WTC11 (cell line): ENCODE results near the gene EIF5B. TPM values are rescaled to one million over a fixed set of nuclear protein-coding genes. Genes with fewer than 3 reads are reported as not detected.

ENCODE experiments used
- ATAC-seq: fragments of 200-7000 bp; cut with Tn5 transposase; 2 replicates; pipeline ENCODE4 v1.10.0; 2021; ENCODE audit warnings: mild to moderate bottlenecking, moderate library complexity
- CTCF ChIA-PET: fragments of 300-600 bp; sonication (Branson Sonifier 250); formaldehyde crosslinking; loops from one replicate; lab custom pipeline; 2021; ENCODE audit warnings: antibody characterized with exemption; lab: Charles Lee
- POLR2A ChIA-PET: fragments of 350-600 bp; sonication (Branson Sonifier 250); formaldehyde crosslinking; loops from one replicate; lab custom pipeline; 2021; ENCODE audit warnings: antibody characterized with exemption; lab: Charles Lee
- DNase-seq: peaks from one replicate; pipeline ENCODE4 v3.0.0; 2021; ENCODE audit warnings: low spot score
- H3K27ac Mint-ChIP-seq: 2 replicates; pipeline ENCODE4 v1.8.0; 2021; ENCODE audit warnings: mixed read lengths
- H3K27me3 Mint-ChIP-seq: 2 replicates; pipeline ENCODE4 v1.8.0; 2021; ENCODE audit warnings: low read depth, mild to moderate bottlenecking, moderate library complexity, mixed read lengths
- H3K36me3 Mint-ChIP-seq: 2 replicates; pipeline ENCODE4 v1.8.0; 2021; ENCODE audit warnings: mixed read lengths
- H3K4me1 Mint-ChIP-seq: 2 replicates; pipeline ENCODE4 v1.8.0; 2022; ENCODE audit warnings: mixed read lengths
- H3K4me3 Mint-ChIP-seq: 2 replicates; pipeline ENCODE4 v1.8.0; 2021; ENCODE audit warnings: mild to moderate bottlenecking, moderate library complexity, mixed read lengths
- H3K9me3 Mint-ChIP-seq: 2 replicates; pipeline ENCODE4 v1.8.0; 2021; ENCODE audit warnings: mixed read lengths
- ATF1 ChIP-seq: sonication (generic); formaldehyde crosslinking; IDR thresholded peaks from 2 replicates; pipeline ENCODE4 v1.8.1; 2023; ENCODE audit warnings: mild to moderate bottlenecking, moderate library complexity, missing genetic modification reagents
- CREM ChIP-seq: sonication (generic); formaldehyde crosslinking; IDR thresholded peaks from 2 replicates; pipeline ENCODE4 v1.8.1; 2022; ENCODE audit warnings: mild to moderate bottlenecking, missing genetic modification reagents, moderate library complexity
- ELF4 ChIP-seq: sonication (generic); formaldehyde crosslinking; IDR thresholded peaks from 2 replicates; pipeline ENCODE4 v1.8.1; 2022; ENCODE audit warnings: low read depth, mild to moderate bottlenecking, moderate library complexity, missing genetic modification reagents
- ETV6 ChIP-seq: sonication (generic); formaldehyde crosslinking; IDR thresholded peaks from 2 replicates; pipeline ENCODE4 v1.8.1; 2022; ENCODE audit warnings: mild to moderate bottlenecking, missing genetic modification reagents
- FOXK1 ChIP-seq: sonication (generic); formaldehyde crosslinking; IDR thresholded peaks from 2 replicates; pipeline ENCODE4 v1.8.0; 2022; ENCODE audit warnings: mild to moderate bottlenecking, moderate library complexity, missing genetic modification reagents
- FOXP1 ChIP-seq: sonication (generic); formaldehyde crosslinking; IDR thresholded peaks from 2 replicates; pipeline ENCODE4 v1.8.0; 2022; ENCODE audit warnings: missing genetic modification reagents, mild to moderate bottlenecking, moderate library complexity, borderline replicate concordance
- GABPB1 ChIP-seq: sonication (generic); formaldehyde crosslinking; IDR thresholded peaks from 2 replicates; pipeline ENCODE4 v1.8.1; 2023; ENCODE audit warnings: mild to moderate bottlenecking, missing genetic modification reagents
- HMGA2 ChIP-seq: fragments of 250-450 bp; sonication (Bioruptor Pico); IDR thresholded peaks from 2 replicates; pipeline ENCODE4 v1.4.0; 2021; ENCODE audit warnings: mild to moderate bottlenecking, moderate library complexity
- JUN ChIP-seq: sonication (generic); formaldehyde crosslinking; IDR thresholded peaks from 2 replicates; pipeline ENCODE4 v1.8.0; 2023; ENCODE audit warnings: mild to moderate bottlenecking, missing genetic modification reagents
- KAT7 ChIP-seq: sonication (generic); formaldehyde crosslinking; IDR thresholded peaks from 2 replicates; pipeline ENCODE4 v1.8.1; 2023; ENCODE audit warnings: missing genetic modification reagents, mild to moderate bottlenecking, borderline replicate concordance
- MXD4 ChIP-seq: fragments of 250-450 bp; sonication (Bioruptor Pico); IDR thresholded peaks from 2 replicates; pipeline ENCODE4 v1.8.0; 2021; ENCODE audit warnings: mild to moderate bottlenecking, moderate library complexity, borderline replicate concordance
- NFATC4 ChIP-seq: fragments of 250-450 bp; sonication (Bioruptor Pico); IDR thresholded peaks from 2 replicates; pipeline ENCODE4 v1.9.0; 2021; ENCODE audit warnings: mild to moderate bottlenecking
- NR2C2 ChIP-seq: sonication (generic); formaldehyde crosslinking; IDR thresholded peaks from 2 replicates; pipeline ENCODE4 v1.8.0; 2022; ENCODE audit warnings: mild to moderate bottlenecking, missing genetic modification reagents
- NR3C1 ChIP-seq: sonication (generic); formaldehyde crosslinking; conservative IDR thresholded peaks from 2 replicates; pipeline ENCODE4 v1.8.1; 2023; ENCODE audit warnings: low read depth, mild to moderate bottlenecking, missing genetic modification reagents
- RORB ChIP-seq: fragments of 250-450 bp; sonication (Bioruptor Pico); IDR thresholded peaks from 2 replicates; pipeline ENCODE4 v1.9.0; 2021; ENCODE audit warnings: mild to moderate bottlenecking
- SMAD4 ChIP-seq: sonication (generic); formaldehyde crosslinking; IDR thresholded peaks from 2 replicates; pipeline ENCODE4 v1.8.0; 2022; ENCODE audit warnings: mild to moderate bottlenecking, missing genetic modification reagents
- TCF7 ChIP-seq: sonication (generic); formaldehyde crosslinking; IDR thresholded peaks from 2 replicates; pipeline ENCODE4 v1.8.0; 2022; ENCODE audit warnings: mild to moderate bottlenecking, low read depth, missing genetic modification reagents, moderate library complexity
- TEAD1 ChIP-seq: sonication (generic); formaldehyde crosslinking; IDR thresholded peaks from 2 replicates; pipeline ENCODE4 v1.8.0; 2022; ENCODE audit warnings: mild to moderate bottlenecking, missing genetic modification reagents
- TP53 ChIP-seq: sonication (generic); formaldehyde crosslinking; IDR thresholded peaks from 2 replicates; pipeline ENCODE4 v1.8.1; 2023; ENCODE audit warnings: mild to moderate bottlenecking, missing genetic modification reagents
- ZNF121 ChIP-seq: sonication (generic); formaldehyde crosslinking; IDR thresholded peaks from 2 replicates; pipeline ENCODE4 v1.8.0; 2023; ENCODE audit warnings: missing genetic modification reagents
- ZNF219 ChIP-seq: sonication (generic); formaldehyde crosslinking; IDR thresholded peaks from 2 replicates; pipeline ENCODE4 v1.8.0; 2023; ENCODE audit warnings: missing genetic modification reagents, mild to moderate bottlenecking, borderline replicate concordance
- ZNF232 ChIP-seq: sonication (generic); formaldehyde crosslinking; IDR thresholded peaks from 2 replicates; pipeline ENCODE4 v1.8.0; 2022; ENCODE audit warnings: mild to moderate bottlenecking, missing genetic modification reagents
- total RNA-seq: library from RNA; stranded (reverse); gene quantifications from 3 replicates; pipeline ENCODE4 v1.2.3, GENCODE V29; 2021
- TF ChIP-seq, protein P1 (sequence below): sonication (generic); formaldehyde crosslinking; IDR thresholded peaks from 2 replicates; pipeline ENCODE4 v1.8.0; 2023; ENCODE audit warnings: missing genetic modification reagents
- TF ChIP-seq, protein P2 (sequence below): sonication (generic); formaldehyde crosslinking; IDR thresholded peaks from 2 replicates; pipeline ENCODE4 v1.8.1; 2022; ENCODE audit warnings: low read depth, missing genetic modification reagents, borderline replicate concordance
- TF ChIP-seq, protein P3 (sequence below): sonication (generic); formaldehyde crosslinking; IDR thresholded peaks from 2 replicates; pipeline ENCODE4 v1.8.1; 2023; ENCODE audit warnings: mild to moderate bottlenecking, moderate library complexity, missing genetic modification reagents
- TF ChIP-seq, protein P4 (sequence below): sonication (generic); formaldehyde crosslinking; IDR thresholded peaks from 2 replicates; pipeline ENCODE4 v1.8.0; 2022; ENCODE audit warnings: mild to moderate bottlenecking, missing genetic modification reagents
- TF ChIP-seq, protein P5 (sequence below): sonication (generic); formaldehyde crosslinking; conservative IDR thresholded peaks from 2 replicates; pipeline ENCODE4 v1.8.1; 2023; ENCODE audit warnings: mild to moderate bottlenecking, low read depth, missing genetic modification reagents, moderate library complexity
- TF ChIP-seq, protein P6 (sequence below): sonication (generic); formaldehyde crosslinking; IDR thresholded peaks from 2 replicates; pipeline ENCODE4 v1.8.1; 2023; ENCODE audit warnings: mild to moderate bottlenecking, missing genetic modification reagents, moderate library complexity

The EIF5B gene
- total RNA-seq, 1 experiment from 2014 or later = 68.8 TPM

DNA sequence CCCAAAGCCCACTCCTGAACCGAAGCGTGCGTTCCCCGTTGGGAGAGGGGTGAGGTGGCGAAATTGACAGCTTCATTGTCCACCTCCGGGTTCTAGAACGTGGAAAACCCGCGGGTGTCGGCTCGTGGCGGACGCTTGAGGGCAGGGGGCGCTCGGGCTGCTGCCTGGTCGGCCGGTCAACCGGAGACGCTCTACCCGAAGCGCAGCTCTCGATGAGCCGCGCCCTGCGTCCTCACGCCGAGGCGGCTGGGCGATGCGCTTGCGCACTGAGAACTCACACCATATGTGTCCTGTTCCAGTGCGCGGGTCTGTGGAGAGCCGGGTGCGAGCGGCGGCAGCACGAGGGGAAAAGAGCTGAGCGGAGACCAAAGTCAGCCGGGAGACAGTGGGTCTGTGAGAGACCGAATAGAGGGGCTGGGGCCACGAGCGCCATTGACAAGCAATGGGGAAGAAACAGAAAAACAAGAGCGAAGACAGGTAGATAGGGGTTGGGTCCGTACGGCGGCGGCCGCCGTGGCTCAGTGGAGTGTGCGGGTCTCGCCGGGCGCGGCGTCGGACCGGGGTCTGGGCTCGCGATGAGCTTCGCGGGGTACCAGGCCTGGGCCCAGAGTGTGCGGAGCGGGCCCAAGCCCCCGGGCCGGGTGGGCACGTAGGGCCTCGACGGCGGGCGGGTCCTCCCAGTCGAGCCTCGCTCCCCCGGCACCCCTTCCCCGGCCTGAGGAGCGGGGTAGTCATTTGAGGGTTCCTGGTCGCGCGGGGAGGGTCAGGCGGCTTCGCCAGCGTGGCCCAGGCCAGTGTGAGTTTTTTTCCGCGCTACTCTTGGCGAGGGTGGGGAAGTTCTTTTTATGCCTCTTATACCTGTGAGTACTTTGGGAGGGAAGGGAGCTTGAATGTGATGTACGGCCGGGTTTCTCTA is at the start of gene EIF5B (continued):
- TF ChIP-seq, protein P1, sequence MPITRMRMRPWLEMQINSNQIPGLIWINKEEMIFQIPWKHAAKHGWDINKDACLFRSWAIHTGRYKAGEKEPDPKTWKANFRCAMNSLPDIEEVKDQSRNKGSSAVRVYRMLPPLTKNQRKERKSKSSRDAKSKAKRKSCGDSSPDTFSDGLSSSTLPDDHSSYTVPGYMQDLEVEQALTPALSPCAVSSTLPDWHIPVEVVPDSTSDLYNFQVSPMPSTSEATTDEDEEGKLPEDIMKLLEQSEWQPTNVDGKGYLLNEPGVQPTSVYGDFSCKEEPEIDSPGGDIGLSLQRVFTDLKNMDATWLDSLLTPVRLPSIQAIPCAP (CRISPR knock-in tag) = peak; percentile 85
- TF ChIP-seq FOXP1 (CRISPR knock-in tag) = peak; percentile 93
- TF ChIP-seq, protein P2, sequence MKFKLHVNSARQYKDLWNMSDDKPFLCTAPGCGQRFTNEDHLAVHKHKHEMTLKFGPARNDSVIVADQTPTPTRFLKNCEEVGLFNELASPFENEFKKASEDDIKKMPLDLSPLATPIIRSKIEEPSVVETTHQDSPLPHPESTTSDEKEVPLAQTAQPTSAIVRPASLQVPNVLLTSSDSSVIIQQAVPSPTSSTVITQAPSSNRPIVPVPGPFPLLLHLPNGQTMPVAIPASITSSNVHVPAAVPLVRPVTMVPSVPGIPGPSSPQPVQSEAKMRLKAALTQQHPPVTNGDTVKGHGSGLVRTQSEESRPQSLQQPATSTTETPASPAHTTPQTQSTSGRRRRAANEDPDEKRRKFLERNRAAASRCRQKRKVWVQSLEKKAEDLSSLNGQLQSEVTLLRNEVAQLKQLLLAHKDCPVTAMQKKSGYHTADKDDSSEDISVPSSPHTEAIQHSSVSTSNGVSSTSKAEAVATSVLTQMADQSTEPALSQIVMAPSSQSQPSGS (CRISPR knock-in tag) = no peak
- TF ChIP-seq CREM (CRISPR knock-in tag) = 0 out of 2 replicates have a peak, but pooled peaks have one; percentile 39
- TF ChIP-seq NR3C1 (CRISPR knock-in tag) = no peak
- TF ChIP-seq JUN (CRISPR knock-in tag) = no peak
- no peak for TF ChIP-seq ZNF219 (CRISPR knock-in tag)
- TF ChIP-seq, protein P3, sequence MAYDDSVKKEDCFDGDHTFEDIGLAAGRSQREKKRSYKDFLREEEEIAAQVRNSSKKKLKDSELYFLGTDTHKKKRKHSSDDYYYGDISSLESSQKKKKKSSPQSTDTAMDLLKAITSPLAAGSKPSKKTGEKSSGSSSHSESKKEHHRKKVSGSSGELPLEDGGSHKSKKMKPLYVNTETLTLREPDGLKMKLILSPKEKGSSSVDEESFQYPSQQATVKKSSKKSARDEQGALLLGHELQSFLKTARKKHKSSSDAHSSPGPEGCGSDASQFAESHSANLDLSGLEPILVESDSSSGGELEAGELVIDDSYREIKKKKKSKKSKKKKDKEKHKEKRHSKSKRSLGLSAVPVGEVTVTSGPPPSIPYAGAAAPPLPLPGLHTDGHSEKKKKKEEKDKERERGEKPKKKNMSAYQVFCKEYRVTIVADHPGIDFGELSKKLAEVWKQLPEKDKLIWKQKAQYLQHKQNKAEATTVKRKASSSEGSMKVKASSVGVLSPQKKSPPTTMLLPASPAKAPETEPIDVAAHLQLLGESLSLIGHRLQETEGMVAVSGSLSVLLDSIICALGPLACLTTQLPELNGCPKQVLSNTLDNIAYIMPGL (CRISPR knock-in tag) = peak; percentile 95
- TF ChIP-seq ELF4 (CRISPR knock-in tag) = no peak
- TF ChIP-seq ETV6 (CRISPR knock-in tag) = peak; percentile 91
- no peak for TF ChIP-seq NFATC4 (CRISPR knock-in tag)
- TF ChIP-seq, protein P4, sequence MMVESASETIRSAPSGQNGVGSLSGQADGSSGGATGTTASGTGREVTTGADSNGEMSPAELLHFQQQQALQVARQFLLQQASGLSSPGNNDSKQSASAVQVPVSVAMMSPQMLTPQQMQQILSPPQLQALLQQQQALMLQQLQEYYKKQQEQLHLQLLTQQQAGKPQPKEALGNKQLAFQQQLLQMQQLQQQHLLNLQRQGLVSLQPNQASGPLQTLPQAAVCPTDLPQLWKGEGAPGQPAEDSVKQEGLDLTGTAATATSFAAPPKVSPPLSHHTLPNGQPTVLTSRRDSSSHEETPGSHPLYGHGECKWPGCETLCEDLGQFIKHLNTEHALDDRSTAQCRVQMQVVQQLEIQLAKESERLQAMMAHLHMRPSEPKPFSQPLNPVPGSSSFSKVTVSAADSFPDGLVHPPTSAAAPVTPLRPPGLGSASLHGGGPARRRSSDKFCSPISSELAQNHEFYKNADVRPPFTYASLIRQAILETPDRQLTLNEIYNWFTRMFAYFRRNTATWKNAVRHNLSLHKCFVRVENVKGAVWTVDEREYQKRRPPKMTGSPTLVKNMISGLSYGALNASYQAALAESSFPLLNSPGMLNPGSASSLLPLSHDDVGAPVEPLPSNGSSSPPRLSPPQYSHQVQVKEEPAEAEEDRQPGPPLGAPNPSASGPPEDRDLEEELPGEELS (CRISPR knock-in tag) = peak; percentile 90
- no peak for TF ChIP-seq TP53
- TF ChIP-seq GABPB1 = peak; percentile 50; the same call in 1 of the 2 replicates
- TF ChIP-seq ZNF121 (CRISPR knock-in tag) = no peak
- TF ChIP-seq ZNF232 (CRISPR knock-in tag) = 0 out of 2 replicates have a peak, but pooled peaks have one; percentile 50
- TF ChIP-seq FOXK1 = peak; percentile 90
- TF ChIP-seq ATF1 = no peak; the same call in 1 of the 2 replicates
- TF ChIP-seq TEAD1 (CRISPR knock-in tag) = 0 out of 2 replicates have a peak, but pooled peaks have one; percentile 17
- TF ChIP-seq, all 79 proteins: peak for 17

DNA sequence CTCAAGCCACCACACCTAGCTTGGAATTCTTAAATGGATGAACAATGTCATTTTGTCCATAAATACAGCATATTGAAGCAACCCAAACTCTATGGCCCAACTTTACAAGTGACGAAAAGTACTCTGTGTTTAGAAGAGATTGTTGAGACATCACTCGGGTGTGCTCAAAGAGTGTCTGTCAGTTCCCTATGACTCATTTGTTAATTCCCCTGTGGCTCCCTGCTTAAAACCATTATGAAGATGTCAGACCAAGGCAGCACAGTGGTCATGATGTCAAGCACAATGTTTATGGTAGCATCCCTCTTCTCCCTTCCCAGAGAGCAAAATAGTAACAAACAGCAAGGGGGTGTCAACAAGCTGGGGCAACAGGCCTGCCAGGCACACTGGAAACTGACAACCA is 39.2 kb upstream of the EIF5B start:
- POLR2A ChIA-PET = no interaction called here
- ATAC-seq = no peak
- Mint-ChIP-seq H3K27ac (no peak overlapping the region), H3K27me3 (no peaks in the 10 kb centered on the region; the same call in 1 of the 2 replicates), H3K36me3 (no peaks in the 10 kb centered on the region), H3K9me3 (peaks cover 7% of the 10 kb centered on the region; the same call in 1 of the 2 replicates), H3K4me3 (no peak overlapping the region), H3K4me1 (no peaks in the 10 kb centered on the region)
- DNase-seq = no peak
- CTCF ChIA-PET = no interaction called here
- TF ChIP-seq ZNF219 (CRISPR knock-in tag) = no peak
- no peak for TF ChIP-seq MXD4 (CRISPR knock-in tag)
- TF ChIP-seq, protein P5, sequence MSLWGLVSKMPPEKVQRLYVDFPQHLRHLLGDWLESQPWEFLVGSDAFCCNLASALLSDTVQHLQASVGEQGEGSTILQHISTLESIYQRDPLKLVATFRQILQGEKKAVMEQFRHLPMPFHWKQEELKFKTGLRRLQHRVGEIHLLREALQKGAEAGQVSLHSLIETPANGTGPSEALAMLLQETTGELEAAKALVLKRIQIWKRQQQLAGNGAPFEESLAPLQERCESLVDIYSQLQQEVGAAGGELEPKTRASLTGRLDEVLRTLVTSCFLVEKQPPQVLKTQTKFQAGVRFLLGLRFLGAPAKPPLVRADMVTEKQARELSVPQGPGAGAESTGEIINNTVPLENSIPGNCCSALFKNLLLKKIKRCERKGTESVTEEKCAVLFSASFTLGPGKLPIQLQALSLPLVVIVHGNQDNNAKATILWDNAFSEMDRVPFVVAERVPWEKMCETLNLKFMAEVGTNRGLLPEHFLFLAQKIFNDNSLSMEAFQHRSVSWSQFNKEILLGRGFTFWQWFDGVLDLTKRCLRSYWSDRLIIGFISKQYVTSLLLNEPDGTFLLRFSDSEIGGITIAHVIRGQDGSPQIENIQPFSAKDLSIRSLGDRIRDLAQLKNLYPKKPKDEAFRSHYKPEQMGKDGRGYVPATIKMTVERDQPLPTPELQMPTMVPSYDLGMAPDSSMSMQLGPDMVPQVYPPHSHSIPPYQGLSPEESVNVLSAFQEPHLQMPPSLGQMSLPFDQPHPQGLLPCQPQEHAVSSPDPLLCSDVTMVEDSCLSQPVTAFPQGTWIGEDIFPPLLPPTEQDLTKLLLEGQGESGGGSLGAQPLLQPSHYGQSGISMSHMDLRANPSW (CRISPR knock-in tag) = no peak
- TF ChIP-seq KAT7 (CRISPR knock-in tag) = no peak
- TF ChIP-seq SMAD4 (CRISPR knock-in tag) = no peak
- TF ChIP-seq HMGA2 (CRISPR knock-in tag) = no peak
- TF ChIP-seq NR2C2 = no peak
- no peak for TF ChIP-seq RORB (CRISPR knock-in tag)
- no peak for TF ChIP-seq TCF7 (CRISPR knock-in tag)
- TF ChIP-seq, protein P6, sequence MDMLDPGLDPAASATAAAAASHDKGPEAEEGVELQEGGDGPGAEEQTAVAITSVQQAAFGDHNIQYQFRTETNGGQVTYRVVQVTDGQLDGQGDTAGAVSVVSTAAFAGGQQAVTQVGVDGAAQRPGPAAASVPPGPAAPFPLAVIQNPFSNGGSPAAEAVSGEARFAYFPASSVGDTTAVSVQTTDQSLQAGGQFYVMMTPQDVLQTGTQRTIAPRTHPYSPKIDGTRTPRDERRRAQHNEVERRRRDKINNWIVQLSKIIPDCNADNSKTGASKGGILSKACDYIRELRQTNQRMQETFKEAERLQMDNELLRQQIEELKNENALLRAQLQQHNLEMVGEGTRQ (CRISPR knock-in tag) = no peak
